WTC11 (cell line): Measurements from ENCODE around the gene CSNK1G1. TPM values are rescaled to one million over a fixed set of nuclear protein-coding genes. Genes with fewer than 3 reads are reported as not detected.

Experiments
- ATAC-seq: fragments of 200-7000 bp; cut with Tn5 transposase; 2 replicates; pipeline ENCODE4 v1.10.0; 2021; ENCODE audit warnings: mild to moderate bottlenecking, moderate library complexity
- CTCF ChIA-PET: fragments of 300-600 bp; sonication (Branson Sonifier 250); formaldehyde crosslinking; loops from one replicate; lab custom pipeline; 2021; ENCODE audit warnings: antibody characterized with exemption; lab: Charles Lee
- POLR2A ChIA-PET: fragments of 350-600 bp; sonication (Branson Sonifier 250); formaldehyde crosslinking; loops from one replicate; lab custom pipeline; 2021; ENCODE audit warnings: antibody characterized with exemption; lab: Charles Lee
- DNase-seq: peaks from one replicate; pipeline ENCODE4 v3.0.0; 2021; ENCODE audit warnings: low spot score
- H3K27ac Mint-ChIP-seq: 2 replicates; pipeline ENCODE4 v1.8.0; 2021; ENCODE audit warnings: mixed read lengths
- H3K27me3 Mint-ChIP-seq: 2 replicates; pipeline ENCODE4 v1.8.0; 2021; ENCODE audit warnings: low read depth, mild to moderate bottlenecking, moderate library complexity, mixed read lengths
- H3K36me3 Mint-ChIP-seq: 2 replicates; pipeline ENCODE4 v1.8.0; 2021; ENCODE audit warnings: mixed read lengths
- H3K4me1 Mint-ChIP-seq: 2 replicates; pipeline ENCODE4 v1.8.0; 2022; ENCODE audit warnings: mixed read lengths
- H3K4me3 Mint-ChIP-seq: 2 replicates; pipeline ENCODE4 v1.8.0; 2021; ENCODE audit warnings: mild to moderate bottlenecking, moderate library complexity, mixed read lengths
- H3K9me3 Mint-ChIP-seq: 2 replicates; pipeline ENCODE4 v1.8.0; 2021; ENCODE audit warnings: mixed read lengths
- ATF1 ChIP-seq: sonication (generic); formaldehyde crosslinking; IDR thresholded peaks from 2 replicates; pipeline ENCODE4 v1.8.1; 2023; ENCODE audit warnings: mild to moderate bottlenecking, moderate library complexity, missing genetic modification reagents
- E2F5 ChIP-seq: sonication (generic); formaldehyde crosslinking; IDR thresholded peaks from 2 replicates; pipeline ENCODE4 v1.8.1; 2022; ENCODE audit warnings: mild to moderate bottlenecking, moderate library complexity, missing genetic modification reagents
- FOXK1 ChIP-seq: sonication (generic); formaldehyde crosslinking; IDR thresholded peaks from 2 replicates; pipeline ENCODE4 v1.8.0; 2022; ENCODE audit warnings: mild to moderate bottlenecking, moderate library complexity, missing genetic modification reagents
- GABPB1 ChIP-seq: sonication (generic); formaldehyde crosslinking; IDR thresholded peaks from 2 replicates; pipeline ENCODE4 v1.8.1; 2023; ENCODE audit warnings: mild to moderate bottlenecking, missing genetic modification reagents
- GTF2I ChIP-seq: fragments of 250-450 bp; sonication (Bioruptor Pico); conservative IDR thresholded peaks from 2 replicates; pipeline ENCODE4 v1.4.0; 2021; ENCODE audit warnings: mild to moderate bottlenecking
- HMGA2 ChIP-seq: fragments of 250-450 bp; sonication (Bioruptor Pico); IDR thresholded peaks from 2 replicates; pipeline ENCODE4 v1.4.0; 2021; ENCODE audit warnings: mild to moderate bottlenecking, moderate library complexity
- IRF1 ChIP-seq: sonication (generic); formaldehyde crosslinking; IDR thresholded peaks from 2 replicates; pipeline ENCODE4 v1.8.0; 2023; ENCODE audit warnings: missing genetic modification reagents
- JAZF1 ChIP-seq: fragments of 250-450 bp; sonication (Bioruptor Pico); IDR thresholded peaks from 2 replicates; pipeline ENCODE4 v1.9.0; 2021; ENCODE audit warnings: moderate library complexity, mild to moderate bottlenecking, inconsistent platforms
- KAT7 ChIP-seq: sonication (generic); formaldehyde crosslinking; IDR thresholded peaks from 2 replicates; pipeline ENCODE4 v1.8.1; 2023; ENCODE audit warnings: missing genetic modification reagents, mild to moderate bottlenecking, borderline replicate concordance
- MXD4 ChIP-seq: fragments of 250-450 bp; sonication (Bioruptor Pico); IDR thresholded peaks from 2 replicates; pipeline ENCODE4 v1.8.0; 2021; ENCODE audit warnings: mild to moderate bottlenecking, moderate library complexity, borderline replicate concordance
- NFYB ChIP-seq: sonication (generic); formaldehyde crosslinking; conservative IDR thresholded peaks from 2 replicates; pipeline ENCODE4 v1.8.0; 2022; ENCODE audit warnings: low read depth, missing genetic modification reagents
- RELA ChIP-seq: sonication (generic); formaldehyde crosslinking; IDR thresholded peaks from 2 replicates; pipeline ENCODE4 v1.8.1; 2022; ENCODE audit warnings: missing genetic modification reagents, mild to moderate bottlenecking, borderline replicate concordance
- SOX15 ChIP-seq: fragments of 250-450 bp; sonication (Bioruptor Pico); IDR thresholded peaks from 2 replicates; pipeline ENCODE4 v1.9.0; 2021; ENCODE audit warnings: mild to moderate bottlenecking
- TCF7 ChIP-seq: sonication (generic); formaldehyde crosslinking; IDR thresholded peaks from 2 replicates; pipeline ENCODE4 v1.8.0; 2022; ENCODE audit warnings: mild to moderate bottlenecking, low read depth, missing genetic modification reagents, moderate library complexity
- ZBTB43 ChIP-seq: sonication (generic); formaldehyde crosslinking; IDR thresholded peaks from 2 replicates; pipeline ENCODE4 v1.8.1; 2023; ENCODE audit warnings: mild to moderate bottlenecking, missing genetic modification reagents
- ZNF138 ChIP-seq: sonication (generic); formaldehyde crosslinking; conservative IDR thresholded peaks from 2 replicates; pipeline ENCODE4 v1.8.1; 2022; ENCODE audit warnings: mild to moderate bottlenecking, moderate library complexity, missing genetic modification reagents
- ZNF232 ChIP-seq: sonication (generic); formaldehyde crosslinking; IDR thresholded peaks from 2 replicates; pipeline ENCODE4 v1.8.0; 2022; ENCODE audit warnings: mild to moderate bottlenecking, missing genetic modification reagents
- ZNF396 ChIP-seq: fragments of 250-450 bp; sonication (Bioruptor Pico); IDR thresholded peaks from 2 replicates; pipeline ENCODE4 v1.8.0; 2021; ENCODE audit warnings: mild to moderate bottlenecking, moderate library complexity, borderline replicate concordance
- ZNF416 ChIP-seq: fragments of 250-450 bp; sonication (Bioruptor Pico); IDR thresholded peaks from 2 replicates; pipeline ENCODE4 v1.9.0; 2021; ENCODE audit warnings: mild to moderate bottlenecking, inconsistent platforms
- total RNA-seq: library from RNA; stranded (reverse); gene quantifications from 3 replicates; pipeline ENCODE4 v1.2.3, GENCODE V29; 2021
- TF ChIP-seq, protein P1 (sequence below): sonication (generic); formaldehyde crosslinking; IDR thresholded peaks from 2 replicates; pipeline ENCODE4 v1.8.0; 2022; ENCODE audit warnings: mild to moderate bottlenecking, missing genetic modification reagents
- TF ChIP-seq, protein P2 (sequence below): fragments of 250-450 bp; sonication (Bioruptor Pico); IDR thresholded peaks from 2 replicates; pipeline ENCODE4 v1.9.0; 2021; ENCODE audit warnings: moderate library complexity, mild to moderate bottlenecking, inconsistent platforms, borderline replicate concordance
- TF ChIP-seq, protein P3 (sequence below): sonication (generic); formaldehyde crosslinking; IDR thresholded peaks from 2 replicates; pipeline ENCODE4 v1.8.1; 2023; ENCODE audit warnings: mild to moderate bottlenecking, missing genetic modification reagents
- TF ChIP-seq, protein P4 (sequence below): fragments of 250-450 bp; sonication (Bioruptor Pico); IDR thresholded peaks from 2 replicates; pipeline ENCODE4 v1.9.0; 2021; ENCODE audit warnings: mild to moderate bottlenecking, borderline replicate concordance

Gene CSNK1G1
- total RNA-seq, 1 experiment from 2014 or later, result 19.3 TPM

GRCh38 chr15:64132217-64132616 is 223.8 kb downstream of the CSNK1G1 start:
- TF ChIP-seq MXD4 (CRISPR knock-in tag), result no peak
- TF ChIP-seq GTF2I (CRISPR knock-in tag), result no peak
- TF ChIP-seq ZNF416 (CRISPR knock-in tag), result no peak
- TF ChIP-seq, protein P1, sequence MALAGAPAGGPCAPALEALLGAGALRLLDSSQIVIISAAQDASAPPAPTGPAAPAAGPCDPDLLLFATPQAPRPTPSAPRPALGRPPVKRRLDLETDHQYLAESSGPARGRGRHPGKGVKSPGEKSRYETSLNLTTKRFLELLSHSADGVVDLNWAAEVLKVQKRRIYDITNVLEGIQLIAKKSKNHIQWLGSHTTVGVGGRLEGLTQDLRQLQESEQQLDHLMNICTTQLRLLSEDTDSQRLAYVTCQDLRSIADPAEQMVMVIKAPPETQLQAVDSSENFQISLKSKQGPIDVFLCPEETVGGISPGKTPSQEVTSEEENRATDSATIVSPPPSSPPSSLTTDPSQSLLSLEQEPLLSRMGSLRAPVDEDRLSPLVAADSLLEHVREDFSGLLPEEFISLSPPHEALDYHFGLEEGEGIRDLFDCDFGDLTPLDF (CRISPR knock-in tag), result no peak
- no peak for TF ChIP-seq ATF1 (CRISPR knock-in tag)
- TF ChIP-seq RELA, result no peak
- TF ChIP-seq HMGA2 (CRISPR knock-in tag), result no peak
- TF ChIP-seq, protein P2, sequence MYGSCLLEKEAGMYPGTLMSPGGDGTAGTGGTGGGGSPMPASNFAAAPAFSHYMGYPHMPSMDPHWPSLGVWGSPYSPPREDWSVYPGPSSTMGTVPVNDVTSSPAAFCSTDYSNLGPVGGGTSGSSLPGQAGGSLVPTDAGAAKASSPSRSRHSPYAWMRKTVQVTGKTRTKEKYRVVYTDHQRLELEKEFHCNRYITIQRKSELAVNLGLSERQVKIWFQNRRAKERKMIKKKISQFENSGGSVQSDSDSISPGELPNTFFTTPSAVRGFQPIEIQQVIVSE (CRISPR knock-in tag), result no peak
- TF ChIP-seq, protein P3, sequence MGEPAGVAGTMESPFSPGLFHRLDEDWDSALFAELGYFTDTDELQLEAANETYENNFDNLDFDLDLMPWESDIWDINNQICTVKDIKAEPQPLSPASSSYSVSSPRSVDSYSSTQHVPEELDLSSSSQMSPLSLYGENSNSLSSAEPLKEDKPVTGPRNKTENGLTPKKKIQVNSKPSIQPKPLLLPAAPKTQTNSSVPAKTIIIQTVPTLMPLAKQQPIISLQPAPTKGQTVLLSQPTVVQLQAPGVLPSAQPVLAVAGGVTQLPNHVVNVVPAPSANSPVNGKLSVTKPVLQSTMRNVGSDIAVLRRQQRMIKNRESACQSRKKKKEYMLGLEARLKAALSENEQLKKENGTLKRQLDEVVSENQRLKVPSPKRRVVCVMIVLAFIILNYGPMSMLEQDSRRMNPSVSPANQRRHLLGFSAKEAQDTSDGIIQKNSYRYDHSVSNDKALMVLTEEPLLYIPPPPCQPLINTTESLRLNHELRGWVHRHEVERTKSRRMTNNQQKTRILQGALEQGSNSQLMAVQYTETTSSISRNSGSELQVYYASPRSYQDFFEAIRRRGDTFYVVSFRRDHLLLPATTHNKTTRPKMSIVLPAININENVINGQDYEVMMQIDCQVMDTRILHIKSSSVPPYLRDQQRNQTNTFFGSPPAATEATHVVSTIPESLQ, result no peak
- TF ChIP-seq ZNF396 (CRISPR knock-in tag), result no peak
- TF ChIP-seq ZNF138 (CRISPR knock-in tag), result no peak
- TF ChIP-seq SOX15, result no peak
- no peak for TF ChIP-seq TCF7 (CRISPR knock-in tag)
- no peak for TF ChIP-seq IRF1 (CRISPR knock-in tag)
- no peak for TF ChIP-seq E2F5 (CRISPR knock-in tag)
- ATAC-seq (no peak), DNase-seq (no peak)
- Mint-ChIP-seq H3K27ac (no peak overlapping the region), H3K36me3 (peaks cover 68% of the 10 kb centered on the region), H3K4me1 (no peaks in the 10 kb centered on the region), H3K27me3 (no peaks in the 10 kb centered on the region), H3K9me3 (no peaks in the 10 kb centered on the region), H3K4me3 (no peak overlapping the region)
- CTCF ChIA-PET, result interaction anchor here (1.5 to 2.0 kb wide), 3 partner anchors 17 to 187 kb away, joined by 6 to 12 read pairs (median 7); no protein-coding TSS in a partner anchor
- POLR2A ChIA-PET, result no interaction called here

DNA sequence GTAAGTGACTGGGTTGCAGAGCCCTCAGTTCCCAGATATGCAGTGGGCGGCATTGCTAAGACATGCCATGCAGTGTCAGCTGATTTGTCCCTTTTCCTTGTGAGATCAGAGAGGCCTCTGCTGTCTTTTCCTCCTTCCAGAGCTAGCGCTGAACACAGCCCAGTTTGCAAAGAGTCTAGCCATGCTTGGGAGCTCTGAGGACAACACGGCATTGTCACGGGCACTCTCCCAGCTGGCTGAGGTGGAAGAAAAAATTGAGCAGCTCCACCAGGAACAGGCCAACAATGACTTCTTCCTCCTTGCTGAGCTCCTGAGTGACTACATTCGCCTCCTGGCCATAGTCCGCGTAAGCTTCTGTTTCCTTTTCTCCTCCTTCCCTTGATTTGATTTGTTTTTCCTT is 224.4 kb downstream of the CSNK1G1 start:
- no peak overlapping the region for H3K4me3 Mint-ChIP-seq
- ATAC-seq, result no peak
- CTCF ChIA-PET, result interaction anchor here (1.5 to 2.0 kb wide), 3 partner anchors 18 to 186 kb away, joined by 6 to 12 read pairs (median 7); no protein-coding TSS in a partner anchor
- no peak for DNase-seq
- H3K27ac Mint-ChIP-seq, result no peak overlapping the region
- H3K27me3 Mint-ChIP-seq, result no peaks in the 10 kb centered on the region
- H3K9me3 Mint-ChIP-seq, result no peaks in the 10 kb centered on the region
- POLR2A ChIA-PET, result no interaction called here
- peaks cover 65% of the 10 kb centered on the region for H3K36me3 Mint-ChIP-seq
- H3K4me1 Mint-ChIP-seq, result no peaks in the 10 kb centered on the region
- no peak for TF ChIP-seq ZBTB43 (CRISPR knock-in tag)
- no peak for TF ChIP-seq GABPB1 (CRISPR knock-in tag)
- TF ChIP-seq NFYB, result no peak
- no peak for TF ChIP-seq KAT7 (CRISPR knock-in tag)
- no peak for TF ChIP-seq ZNF232
- TF ChIP-seq JAZF1 (CRISPR knock-in tag), result no peak
- TF ChIP-seq, protein P4, sequence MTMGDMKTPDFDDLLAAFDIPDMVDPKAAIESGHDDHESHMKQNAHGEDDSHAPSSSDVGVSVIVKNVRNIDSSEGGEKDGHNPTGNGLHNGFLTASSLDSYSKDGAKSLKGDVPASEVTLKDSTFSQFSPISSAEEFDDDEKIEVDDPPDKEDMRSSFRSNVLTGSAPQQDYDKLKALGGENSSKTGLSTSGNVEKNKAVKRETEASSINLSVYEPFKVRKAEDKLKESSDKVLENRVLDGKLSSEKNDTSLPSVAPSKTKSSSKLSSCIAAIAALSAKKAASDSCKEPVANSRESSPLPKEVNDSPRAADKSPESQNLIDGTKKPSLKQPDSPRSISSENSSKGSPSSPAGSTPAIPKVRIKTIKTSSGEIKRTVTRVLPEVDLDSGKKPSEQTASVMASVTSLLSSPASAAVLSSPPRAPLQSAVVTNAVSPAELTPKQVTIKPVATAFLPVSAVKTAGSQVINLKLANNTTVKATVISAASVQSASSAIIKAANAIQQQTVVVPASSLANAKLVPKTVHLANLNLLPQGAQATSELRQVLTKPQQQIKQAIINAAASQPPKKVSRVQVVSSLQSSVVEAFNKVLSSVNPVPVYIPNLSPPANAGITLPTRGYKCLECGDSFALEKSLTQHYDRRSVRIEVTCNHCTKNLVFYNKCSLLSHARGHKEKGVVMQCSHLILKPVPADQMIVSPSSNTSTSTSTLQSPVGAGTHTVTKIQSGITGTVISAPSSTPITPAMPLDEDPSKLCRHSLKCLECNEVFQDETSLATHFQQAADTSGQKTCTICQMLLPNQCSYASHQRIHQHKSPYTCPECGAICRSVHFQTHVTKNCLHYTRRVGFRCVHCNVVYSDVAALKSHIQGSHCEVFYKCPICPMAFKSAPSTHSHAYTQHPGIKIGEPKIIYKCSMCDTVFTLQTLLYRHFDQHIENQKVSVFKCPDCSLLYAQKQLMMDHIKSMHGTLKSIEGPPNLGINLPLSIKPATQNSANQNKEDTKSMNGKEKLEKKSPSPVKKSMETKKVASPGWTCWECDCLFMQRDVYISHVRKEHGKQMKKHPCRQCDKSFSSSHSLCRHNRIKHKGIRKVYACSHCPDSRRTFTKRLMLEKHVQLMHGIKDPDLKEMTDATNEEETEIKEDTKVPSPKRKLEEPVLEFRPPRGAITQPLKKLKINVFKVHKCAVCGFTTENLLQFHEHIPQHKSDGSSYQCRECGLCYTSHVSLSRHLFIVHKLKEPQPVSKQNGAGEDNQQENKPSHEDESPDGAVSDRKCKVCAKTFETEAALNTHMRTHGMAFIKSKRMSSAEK, result no peak
- TF ChIP-seq RELA, result no peak
- no peak for TF ChIP-seq FOXK1
- no peak for TF ChIP-seq TCF7 (CRISPR knock-in tag)
- TF ChIP-seq, protein P1 (CRISPR knock-in tag), result no peak
- TF ChIP-seq HMGA2 (CRISPR knock-in tag), result no peak
